Stimulated activated CD8-positive, alpha-beta memory T cell treated with anti-CD3 and anti-CD28 coated beads, Interleukin-12 subunit alpha, Interleukin-12 subunit beta, amount 100 ng/mL, for 4 hours (primary cell): Measurements from ENCODE around the gene TEK.
"Not testable (repeated sequence)": the region's sequence is repeated elsewhere in the genome, so short reads cannot be mapped to it uniquely, and the experiment has no call there.

ENCODE experiments used
- DNase-seq: peaks from one replicate; pipeline ENCODE4 v3.0.0-alpha.2; 2020; ENCODE audit warnings: low read depth

Gene TEK

GRCh38 chr9:27108981-27109541, at the start of gene TEK:
TSS of gene TEK (plus strand) at chr9:27109225. CDS start at chr9:27109591, 366 bp downstream.
- no peak for DNase-seq

DNA sequence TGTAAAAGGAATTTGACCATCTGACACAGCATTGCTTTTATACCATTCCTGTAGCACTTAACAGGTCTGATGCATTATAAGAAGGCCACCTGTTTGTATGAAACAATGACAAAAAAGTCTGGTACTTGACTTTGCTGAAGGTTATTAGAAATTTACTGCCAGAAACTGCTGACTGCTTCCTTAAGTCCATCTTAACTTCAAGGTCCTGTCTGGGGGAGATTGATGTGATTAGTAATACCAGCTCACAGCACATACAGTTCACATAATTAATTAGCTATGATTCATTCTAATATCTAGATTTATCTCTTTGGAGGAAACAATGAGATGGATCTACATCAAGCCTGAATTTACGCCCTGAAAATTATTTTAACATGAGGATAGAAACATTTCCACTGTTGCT, 49.6 kb upstream of the TEK start:
- no peak for DNase-seq

- no peak for DNase-seq
Observed at GRCh38 chr9:27059907-27060306, 49.1 kb upstream of the TEK start.

DNA sequence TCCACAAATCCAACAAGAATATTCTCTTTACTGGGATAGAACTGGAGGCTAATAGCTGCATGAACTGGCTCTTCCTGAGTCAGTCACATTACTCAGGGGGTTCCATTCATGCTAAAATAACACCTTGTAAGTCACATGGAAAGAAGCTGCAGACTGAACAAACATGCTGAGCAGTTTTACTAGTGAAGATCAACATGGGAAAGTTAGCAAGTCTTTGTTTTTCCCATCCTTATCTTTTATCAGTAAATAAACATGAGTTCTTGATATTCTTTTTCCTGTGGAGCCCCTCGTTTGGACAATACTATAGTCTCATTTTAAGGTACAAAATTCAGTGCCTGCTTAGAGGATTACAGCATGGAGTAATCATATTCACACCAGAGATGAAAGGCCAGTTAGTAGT, 43.7 kb upstream of the TEK start:
- DNase-seq: no peak

GRCh38 chr9:27073841-27074728, 34.9 kb upstream of the TEK start:
- DNase-seq: no peak

DNA sequence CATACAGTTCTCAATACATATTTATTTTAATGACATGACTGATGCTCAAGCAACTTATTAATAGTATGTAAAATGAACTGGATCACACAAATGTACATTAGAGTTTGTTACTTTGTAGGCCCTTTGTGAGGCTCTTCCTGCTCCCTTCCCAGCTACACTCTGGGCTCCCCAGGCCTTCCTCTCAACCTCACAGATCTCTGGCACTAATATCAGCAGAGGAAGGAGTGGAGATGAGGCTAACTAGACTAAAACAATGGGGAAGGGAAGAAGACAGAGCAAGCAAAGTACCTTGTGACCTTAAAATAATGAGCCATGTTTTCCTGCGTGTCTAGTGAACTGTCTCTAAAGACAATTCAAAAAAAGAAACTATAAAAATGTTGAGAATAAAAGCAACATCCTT, 30.3 kb upstream of the TEK start:
- DNase-seq: no peak

GRCh38 chr9:27085456-27085855, 23.6 kb upstream of the TEK start:
- DNase-seq: no peak

GRCh38 chr9:27086818-27087680, 22.0 kb upstream of the TEK start:
- DNase-seq: no peak

GRCh38 chr9:27088981-27089380, 20.0 kb upstream of the TEK start:
- no peak for DNase-seq

DNA sequence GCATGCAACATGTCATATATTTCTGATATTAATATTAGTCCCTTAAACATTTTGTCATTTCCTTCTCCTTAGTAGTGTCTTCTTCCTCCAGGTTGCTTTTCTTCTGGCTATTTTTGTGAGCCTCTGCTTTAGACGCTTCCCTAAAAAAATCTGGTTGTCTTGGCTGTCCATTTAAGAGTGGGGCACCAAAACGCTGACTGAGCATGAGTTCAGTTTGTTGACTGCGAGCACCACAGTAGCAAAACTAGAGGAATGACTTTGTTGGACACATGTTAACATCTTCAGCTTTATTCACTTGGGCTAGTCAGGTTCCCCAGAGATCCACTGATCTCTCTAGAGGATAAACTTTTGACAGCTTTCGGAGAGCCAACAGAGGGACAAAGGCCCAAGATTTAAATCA, 19.3 kb upstream of the TEK start:
- no peak for DNase-seq

GRCh38 chr9:27090231-27090630, 18.8 kb upstream of the TEK start:
- DNase-seq: no peak

DNA sequence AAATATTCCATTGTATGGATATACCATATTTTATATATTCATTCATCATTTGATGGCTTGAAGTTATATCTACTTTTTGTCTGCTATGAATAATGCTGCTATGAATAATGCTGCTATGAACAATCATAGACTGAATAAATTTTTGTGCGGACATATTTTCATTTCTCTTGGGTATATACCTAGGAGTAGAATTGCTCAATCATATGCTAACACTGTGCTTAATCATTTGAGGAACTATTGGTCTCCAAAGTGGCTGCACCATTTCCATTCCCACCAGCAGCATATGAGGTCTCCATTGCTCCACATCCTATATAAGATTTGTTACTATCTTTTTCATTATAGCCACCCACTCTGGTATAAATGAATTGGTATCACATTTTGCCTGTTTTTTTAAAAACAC, 18.3 kb upstream of the TEK start:
- no peak for DNase-seq

DNA sequence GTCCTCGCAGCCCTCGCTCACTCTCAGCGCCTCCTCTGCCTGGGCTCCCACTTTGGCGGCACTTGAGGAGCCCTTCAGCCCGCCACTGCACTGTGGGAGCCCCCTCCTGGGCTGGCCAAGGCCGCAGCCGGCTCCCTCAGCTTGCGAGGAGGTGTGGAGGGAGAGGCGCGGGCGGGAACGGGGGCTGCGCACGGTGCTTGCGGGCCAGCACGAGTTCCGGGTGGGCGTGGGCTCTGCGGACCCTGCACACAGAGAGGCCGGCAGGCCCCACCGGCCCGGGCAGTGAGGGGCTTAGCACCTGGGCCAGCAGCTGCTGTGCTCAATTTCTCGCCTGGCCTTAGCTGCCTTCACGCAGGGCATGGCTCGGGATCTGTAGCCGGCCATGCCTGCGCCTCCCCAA, 16.5 kb upstream of the TEK start:
- not testable (repeated sequence) for DNase-seq

DNA sequence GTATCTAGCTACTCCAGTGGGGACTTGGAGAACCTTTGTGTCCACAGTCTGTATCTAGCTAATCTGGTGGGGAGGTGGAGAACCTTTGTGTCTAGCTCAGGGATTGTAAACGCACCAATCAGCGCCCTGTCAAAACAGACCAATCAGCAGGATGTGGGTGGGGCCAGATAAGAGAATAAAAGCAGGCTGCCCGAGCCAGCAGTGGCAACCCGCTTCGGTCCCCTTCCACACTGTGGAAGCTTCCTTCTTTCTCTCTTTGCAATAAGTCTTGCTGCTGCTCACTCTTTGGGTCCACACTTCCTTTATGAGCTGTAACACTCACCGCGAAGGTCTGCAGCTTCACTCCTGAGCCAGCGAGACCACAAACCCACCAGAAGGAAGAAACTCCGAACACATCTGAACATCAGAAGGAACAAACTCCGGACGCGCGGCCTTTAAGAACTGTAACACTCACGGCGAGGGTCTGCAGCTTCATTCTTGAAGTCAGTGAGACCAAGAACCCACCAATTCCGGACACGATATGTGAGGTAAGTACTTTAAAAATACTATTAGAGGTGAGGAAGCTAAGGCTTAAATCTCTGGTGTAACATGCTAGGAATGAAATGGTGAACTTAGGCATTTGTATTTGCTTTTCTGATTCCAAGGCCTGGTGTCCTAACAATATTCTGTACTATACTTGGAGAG, 15.5 kb upstream of the TEK start:
- not testable (repeated sequence) for DNase-seq

GRCh38 chr9:27094640-27095298, 14.3 kb upstream of the TEK start:
- no peak for DNase-seq

DNA sequence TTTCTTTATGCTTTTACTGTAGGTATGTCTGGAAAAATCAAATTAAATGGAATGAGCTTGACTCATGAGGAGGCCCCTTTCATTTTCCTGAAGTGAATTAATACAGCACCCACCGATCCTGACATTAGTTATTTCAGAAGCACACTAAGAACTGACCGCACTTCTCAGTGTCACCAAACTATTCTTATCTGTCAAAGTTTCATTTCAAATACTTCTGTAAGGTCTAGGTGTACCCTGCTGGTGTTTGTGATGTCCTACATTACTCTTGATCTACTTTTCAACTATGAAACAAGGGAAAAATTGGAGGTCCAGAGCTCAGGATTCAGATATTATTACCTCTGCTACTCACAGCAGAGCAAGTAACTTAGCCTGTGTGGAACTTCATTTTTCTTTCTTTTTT, 1.8 kb upstream of the TEK start:
- no peak for DNase-seq

- DNase-seq: no peak
Observed at GRCh38 chr9:27109621-27110020, 596 bp downstream of the TEK start.

DNA sequence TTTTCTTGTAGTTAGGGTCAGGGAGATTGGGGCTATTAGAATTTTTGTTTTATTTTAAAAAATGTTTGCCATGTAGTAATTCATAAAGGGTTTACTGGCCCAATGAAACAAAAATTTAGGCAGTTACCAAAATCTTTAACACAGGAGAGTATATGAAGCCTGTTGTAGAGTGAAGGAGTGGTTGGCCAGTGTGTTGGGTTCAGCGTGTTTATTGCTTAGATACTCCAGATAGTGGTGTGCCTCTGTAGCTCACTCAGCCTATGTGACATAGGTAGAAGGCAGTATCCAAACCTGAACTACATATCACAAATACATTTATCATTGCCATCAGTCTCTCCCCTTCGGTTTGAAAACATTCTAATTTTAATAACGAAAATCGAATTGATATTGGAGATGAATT, 1.2 kb downstream of the TEK start:
- no peak for DNase-seq

DNA sequence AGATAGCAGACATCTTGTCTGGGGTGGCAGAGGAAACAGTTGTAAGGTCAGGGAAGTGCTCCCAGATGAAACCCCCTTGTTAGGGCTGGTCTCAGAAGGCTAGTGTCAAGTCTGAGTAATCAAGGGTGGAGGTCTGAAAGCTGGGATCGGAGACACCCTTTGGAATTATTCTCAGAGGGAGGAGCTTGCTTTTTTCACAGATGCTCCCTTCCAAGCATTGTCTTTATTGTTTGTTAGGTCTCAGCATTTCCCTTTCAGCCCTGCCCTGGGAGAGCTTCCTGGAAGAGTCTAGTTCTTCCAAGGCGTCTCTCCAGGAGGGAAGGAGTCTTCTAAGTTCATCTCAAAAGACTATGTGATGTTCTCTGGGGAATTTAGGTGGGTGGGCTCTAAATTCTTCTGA, 3.2 kb downstream of the TEK start:
- DNase-seq: no peak

DNA sequence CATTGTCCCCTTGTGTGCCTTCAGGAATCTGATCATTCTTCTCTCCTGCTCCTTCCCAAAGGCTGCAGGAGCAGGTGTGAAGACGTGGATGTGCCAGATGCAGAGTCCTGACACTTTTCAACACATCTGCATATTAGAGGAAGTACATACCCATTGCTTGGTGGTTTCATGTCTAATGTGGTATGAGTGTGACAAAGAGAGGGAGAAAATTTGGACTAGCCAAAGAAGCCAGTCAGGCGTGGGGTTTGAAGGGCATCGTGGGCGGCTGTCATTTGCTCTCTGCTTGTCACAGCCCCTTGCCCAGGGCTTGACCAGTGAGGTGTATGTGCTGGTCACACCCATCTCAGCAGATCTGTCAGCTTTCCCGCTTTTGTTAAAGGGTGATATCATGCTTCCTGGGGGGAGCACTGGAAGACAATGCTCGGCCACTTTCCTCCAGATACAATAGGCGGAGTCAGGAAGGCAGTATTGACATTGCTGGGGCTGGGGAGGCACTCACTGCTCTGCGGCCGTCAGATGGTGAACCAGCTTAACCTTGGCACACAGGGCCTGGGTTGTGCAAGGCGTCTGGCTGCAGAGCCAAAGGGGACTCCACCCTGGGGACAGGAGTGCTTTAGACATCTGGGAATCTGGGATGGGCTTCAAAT, 8.6 kb downstream of the TEK start:
- DNase-seq: no peak

DNA sequence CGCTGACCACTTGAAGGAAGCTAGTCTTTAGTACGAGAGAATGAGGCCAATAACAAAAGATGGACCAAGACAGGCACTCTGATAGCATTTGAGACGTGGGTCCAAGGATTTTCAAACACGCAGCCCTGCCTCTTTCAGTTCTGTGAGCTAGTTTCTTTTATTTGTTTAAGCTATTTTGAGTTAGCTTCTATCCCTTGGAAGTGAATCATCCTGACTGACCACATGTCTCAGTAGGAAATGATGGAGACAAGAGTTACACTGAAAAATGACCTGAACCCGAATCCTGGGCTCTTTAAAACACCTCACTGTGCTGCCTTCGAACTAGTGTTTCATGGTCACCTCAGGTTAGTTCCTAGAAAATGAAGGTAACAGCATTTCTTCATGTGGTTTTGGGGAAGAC, 9.9 kb downstream of the TEK start:
- no peak for DNase-seq
